Parathyroid adenoma (tissue), 2 donors: ENCODE results near the gene PTPN14.
"Not testable (repeated sequence)": the region's sequence is repeated elsewhere in the genome, so short reads cannot be mapped to it uniquely, and the experiment has no call there.

Source experiments
- H2AFZ ChIP-seq: fragments of 300-600 bp; sonication (generic); one replicate; pipeline ENCODE4 v1.7.0; 2017; ENCODE audit warnings: antibody characterized with exemption, mild to moderate bottlenecking
- H3K27ac ChIP-seq: fragments of 300-600 bp; sonication (generic); one replicate; pipeline ENCODE4 v1.7.0; 2017
- H3K27me3 ChIP-seq: fragments of 300-600 bp; sonication (generic); one replicate; pipeline ENCODE4 v1.7.0; 2017; ENCODE audit warnings: low read length; ENCODE audit not compliant: control insufficient read depth, insufficient read depth
- H3K36me3 ChIP-seq: fragments of 300-600 bp; sonication (generic); one replicate; pipeline ENCODE4 v1.7.0; 2017; ENCODE audit warnings: low read length; ENCODE audit not compliant: control insufficient read depth, insufficient read depth
- H3K4me1 ChIP-seq: fragments of 300-600 bp; sonication (generic); one replicate; pipeline ENCODE4 v1.7.0; 2017; ENCODE audit warnings: control low read depth
- H3K4me2 ChIP-seq: fragments of 300-600 bp; sonication (generic); one replicate; pipeline ENCODE4 v1.7.0; 2017; ENCODE audit warnings: low read length
- H3K4me3 ChIP-seq: fragments of 300-600 bp; sonication (generic); one replicate; pipeline ENCODE4 v1.7.0; 2017; ENCODE audit warnings: low read depth, low read length
- H3K79me2 ChIP-seq: fragments of 300-600 bp; sonication (generic); one replicate; pipeline ENCODE4 v1.7.0; 2017; ENCODE audit warnings: control low read depth
- H3K9ac ChIP-seq: fragments of 300-600 bp; sonication (generic); one replicate; pipeline ENCODE4 v1.7.0; 2017; ENCODE audit warnings: mild to moderate bottlenecking
- H3K9me3 ChIP-seq: fragments of 300-600 bp; sonication (generic); one replicate; pipeline ENCODE4 v1.7.0; 2017; ENCODE audit warnings: low read length; ENCODE audit not compliant: control insufficient read depth
- TF ChIP-seq, protein P1 (sequence below): fragments of 300-600 bp; sonication (generic); IDR thresholded peaks from one replicate; pipeline ENCODE4 v1.7.0; 2017; ENCODE audit warnings: antibody characterized with exemption, mild to moderate bottlenecking
- donor health status: primary hyperparathyroidism.

PTPN14 gene

DNA sequence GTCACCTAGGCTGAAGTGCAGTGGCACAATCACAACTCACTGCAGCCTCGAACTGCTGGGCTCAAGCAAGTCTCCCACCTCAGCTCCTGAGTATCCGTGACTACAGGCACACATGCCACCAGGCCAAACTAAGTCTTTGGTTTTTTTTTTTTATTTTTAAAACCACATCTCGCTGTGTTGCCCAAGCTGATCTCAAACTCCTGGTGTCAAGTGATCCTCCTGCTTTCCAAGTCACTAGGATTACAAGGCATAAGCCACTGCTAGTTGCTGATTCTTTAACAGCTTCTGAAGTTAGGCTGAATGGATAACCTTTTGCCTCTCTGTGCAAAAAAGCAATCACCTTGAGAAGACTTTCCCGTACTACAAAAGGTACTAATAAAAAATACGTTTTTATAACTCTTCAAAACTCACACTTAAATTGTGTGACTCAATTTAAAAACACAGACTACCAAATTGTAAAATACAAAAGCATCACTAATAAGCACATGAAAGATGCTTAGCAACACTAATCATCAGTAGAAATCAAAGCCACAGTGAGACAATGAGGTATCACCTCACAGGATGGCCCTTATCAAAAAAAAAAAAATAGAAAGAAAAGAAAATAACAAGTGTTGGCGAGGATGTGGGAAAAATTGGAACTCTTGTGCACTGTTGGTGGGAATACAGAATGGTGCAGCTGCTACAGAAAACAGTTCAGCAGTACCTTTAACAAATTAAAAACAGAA is 40.3 kb downstream of the PTPN14 start:
- Histone ChIP-seq H3K4me1 (no peaks in the 10 kb centered on the region), H3K4me3 (no peak overlapping the region), H3K79me2 (no peaks in the 10 kb centered on the region), H2AFZ (no peak overlapping the region), H3K27ac (no peak overlapping the region), H3K9ac (no peak overlapping the region), H3K36me3 (no peaks in the 10 kb centered on the region), H3K27me3 (no peaks in the 10 kb centered on the region), H3K4me2 (no peak overlapping the region), H3K9me3 (no peaks in the 10 kb centered on the region)
- TF ChIP-seq, protein P1, sequence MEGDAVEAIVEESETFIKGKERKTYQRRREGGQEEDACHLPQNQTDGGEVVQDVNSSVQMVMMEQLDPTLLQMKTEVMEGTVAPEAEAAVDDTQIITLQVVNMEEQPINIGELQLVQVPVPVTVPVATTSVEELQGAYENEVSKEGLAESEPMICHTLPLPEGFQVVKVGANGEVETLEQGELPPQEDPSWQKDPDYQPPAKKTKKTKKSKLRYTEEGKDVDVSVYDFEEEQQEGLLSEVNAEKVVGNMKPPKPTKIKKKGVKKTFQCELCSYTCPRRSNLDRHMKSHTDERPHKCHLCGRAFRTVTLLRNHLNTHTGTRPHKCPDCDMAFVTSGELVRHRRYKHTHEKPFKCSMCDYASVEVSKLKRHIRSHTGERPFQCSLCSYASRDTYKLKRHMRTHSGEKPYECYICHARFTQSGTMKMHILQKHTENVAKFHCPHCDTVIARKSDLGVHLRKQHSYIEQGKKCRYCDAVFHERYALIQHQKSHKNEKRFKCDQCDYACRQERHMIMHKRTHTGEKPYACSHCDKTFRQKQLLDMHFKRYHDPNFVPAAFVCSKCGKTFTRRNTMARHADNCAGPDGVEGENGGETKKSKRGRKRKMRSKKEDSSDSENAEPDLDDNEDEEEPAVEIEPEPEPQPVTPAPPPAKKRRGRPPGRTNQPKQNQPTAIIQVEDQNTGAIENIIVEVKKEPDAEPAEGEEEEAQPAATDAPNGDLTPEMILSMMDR = no peak

DNA sequence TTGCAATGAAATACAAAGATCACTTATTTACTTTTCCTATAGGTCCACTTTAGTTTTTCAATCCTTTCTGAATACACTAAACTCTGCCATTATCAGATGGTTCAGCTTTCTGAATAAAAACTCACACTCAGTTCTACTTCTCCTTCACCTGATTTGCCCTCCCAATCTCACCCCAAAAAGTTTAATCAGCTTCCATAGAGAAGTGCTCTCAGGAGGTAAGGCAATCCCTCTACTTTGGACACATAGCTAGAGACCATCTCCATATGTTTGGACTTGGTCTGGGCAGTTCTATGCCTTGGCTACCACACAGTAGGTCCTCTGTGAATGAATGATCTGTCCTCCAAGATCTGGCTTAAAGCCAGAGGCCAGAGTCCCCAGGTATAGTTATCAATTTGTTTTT is 40.9 kb downstream of the PTPN14 start:
- Histone ChIP-seq H3K4me3 (no peak overlapping the region), H3K9me3 (no peaks in the 10 kb centered on the region), H3K79me2 (no peaks in the 10 kb centered on the region), H3K4me1 (no peaks in the 10 kb centered on the region), H2AFZ (no peak overlapping the region), H3K36me3 (no peaks in the 10 kb centered on the region), H3K27me3 (no peaks in the 10 kb centered on the region), H3K27ac (no peak overlapping the region), H3K4me2 (no peak overlapping the region), H3K9ac (no peak overlapping the region)
- TF ChIP-seq, protein P1 = no peak

DNA sequence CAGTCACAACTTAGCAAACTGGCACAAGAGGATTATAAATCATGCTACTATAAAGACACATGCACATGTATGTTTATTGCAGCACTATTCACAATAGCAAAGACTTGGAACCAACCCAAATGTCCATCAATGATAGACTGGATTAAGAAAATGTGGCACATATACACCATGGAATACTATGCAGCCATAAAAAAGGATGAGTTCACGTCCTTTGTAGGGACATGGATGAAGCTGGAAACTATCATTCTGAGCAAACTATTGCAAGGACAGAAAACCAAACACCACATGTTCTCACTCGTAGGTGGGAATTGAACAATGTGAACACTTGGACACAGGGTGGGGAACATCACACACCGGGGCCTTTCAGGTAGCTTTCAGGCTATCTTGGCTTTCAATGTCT is 41.8 kb downstream of the PTPN14 start:
- H3K4me1 ChIP-seq, H3K79me2 ChIP-seq, H3K9ac ChIP-seq, H3K9me3 ChIP-seq, H3K4me3 ChIP-seq, H3K36me3 ChIP-seq, H3K27ac ChIP-seq, H2AFZ ChIP-seq, H3K27me3 ChIP-seq, H3K4me2 ChIP-seq: not testable (repeated sequence)

DNA sequence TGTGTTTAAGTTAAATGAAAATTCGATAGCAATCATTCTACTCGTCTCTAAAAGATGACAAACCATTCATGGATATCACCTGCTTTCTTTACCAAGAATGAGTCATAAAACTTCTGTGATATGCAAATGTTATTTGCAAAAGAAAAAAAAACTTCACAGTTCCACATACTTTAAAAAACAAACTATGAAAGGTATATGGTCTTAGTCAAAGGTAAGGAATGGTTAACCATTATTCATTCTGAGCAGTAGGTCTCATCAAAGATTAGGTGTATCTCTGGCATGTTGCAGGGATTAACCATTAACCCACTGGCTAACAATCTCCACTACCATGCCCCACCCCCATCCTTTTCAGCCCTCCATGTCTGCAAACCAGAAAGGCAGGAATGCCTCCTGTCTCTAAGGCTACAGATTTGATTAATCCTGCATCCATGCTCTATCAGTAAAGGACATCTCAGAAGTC is 44.4 kb downstream of the PTPN14 start:
- Histone ChIP-seq H3K4me2 (no peak overlapping the region), H3K9ac (no peak overlapping the region), H3K27ac (no peak overlapping the region)

DNA sequence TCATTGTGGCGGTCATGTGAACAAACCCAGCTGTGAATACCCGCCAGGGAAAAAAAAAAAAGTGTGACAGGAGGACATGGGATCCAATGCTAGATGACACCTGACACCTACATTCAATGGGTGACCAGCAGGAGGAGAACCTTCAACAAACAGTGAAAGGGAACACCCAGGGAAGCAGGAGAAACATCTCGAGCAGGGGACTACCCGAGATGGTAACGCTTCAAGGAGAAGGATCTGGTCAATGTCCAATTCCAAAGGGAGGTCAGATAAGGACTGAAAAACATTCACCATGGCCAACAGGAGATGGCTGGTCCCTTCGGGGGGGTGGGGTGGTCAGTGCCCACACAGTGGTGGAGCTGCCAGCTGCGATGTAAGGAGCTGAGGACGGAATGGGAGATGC is 46.3 kb downstream of the PTPN14 start:
- Histone ChIP-seq H2AFZ (no peak overlapping the region), H3K4me3 (no peak overlapping the region), H3K9ac (no peak overlapping the region), H3K27ac (no peak overlapping the region), H3K9me3 (no peaks in the 10 kb centered on the region), H3K79me2 (no peaks in the 10 kb centered on the region), H3K27me3 (no peaks in the 10 kb centered on the region), H3K4me2 (no peak overlapping the region), H3K36me3 (no peaks in the 10 kb centered on the region), H3K4me1 (no peaks in the 10 kb centered on the region)
- TF ChIP-seq, protein P1 = no peak

More for the DNA sequence above, 44.4 kb downstream of the PTPN14 start:
- Histone ChIP-seq H3K79me2 (no peaks in the 10 kb centered on the region), H3K27me3 (no peaks in the 10 kb centered on the region), H3K4me1 (no peaks in the 10 kb centered on the region), H3K4me3 (no peak overlapping the region), H2AFZ (no peak overlapping the region), H3K36me3 (no peaks in the 10 kb centered on the region), H3K9me3 (no peaks in the 10 kb centered on the region)
- TF ChIP-seq, protein P1 = no peak
